Astrocyte (in vitro differentiated cells and primary cell): ENCODE results near the gene NAB2. TPM values are rescaled to one million over a fixed set of nuclear protein-coding genes. Genes with fewer than 3 reads are reported as not detected.

Experiments
- DNase-seq: peaks from one replicate; pipeline ENCODE4 v3.0.0-alpha.2; 2010; ENCODE audit warnings: low read depth
- FAIRE-seq: peaks from 2 replicates; lab custom pipeline; 2011; peaks lifted over from hg19 to GRCh38; lab: Jason Lieb, UNC
- H2AFZ ChIP-seq: 2 replicates; pipeline ENCODE4 v1.6.0; 2012; ENCODE audit warnings: low read depth, low read length, inconsistent platforms
- H3K27ac ChIP-seq: 2 replicates; pipeline ENCODE4 v1.5.1; 2011; ENCODE audit warnings: low read depth, low read length, inconsistent platforms
- H3K27me3 ChIP-seq: 2 replicates; pipeline ENCODE4 v1.6.0; 2011; ENCODE audit warnings: low read length, inconsistent platforms; ENCODE audit not compliant: insufficient read depth
- H3K36me3 ChIP-seq: 2 replicates; pipeline ENCODE4 v1.5.1; 2011; ENCODE audit warnings: low read length, inconsistent platforms; ENCODE audit not compliant: insufficient read depth
- H3K4me1 ChIP-seq: 2 replicates; pipeline ENCODE4 v1.5.1; 2011; ENCODE audit warnings: low read length, inconsistent platforms; ENCODE audit not compliant: insufficient read depth
- H3K4me2 ChIP-seq: 2 replicates; pipeline ENCODE4 v1.6.0; 2012; ENCODE audit warnings: low read length, inconsistent platforms
- H3K4me3 ChIP-seq: 2 replicates; pipeline ENCODE4 v1.5.1; 2011; ENCODE audit warnings: low read depth, mild to moderate bottlenecking, low read length, inconsistent platforms; ENCODE audit not compliant: insufficient read depth
- H3K79me2 ChIP-seq: 2 replicates; pipeline ENCODE4 v1.6.0; 2012; ENCODE audit warnings: mild to moderate bottlenecking, low read length, inconsistent platforms; ENCODE audit not compliant: insufficient read depth
- H3K9ac ChIP-seq: 2 replicates; pipeline ENCODE4 v1.6.0; 2012; ENCODE audit warnings: mild to moderate bottlenecking, low read length, inconsistent platforms
- H3K9me3 ChIP-seq: 2 replicates; pipeline ENCODE4 v1.5.1; 2012; ENCODE audit warnings: low read depth, mild to moderate bottlenecking, low read length, inconsistent platforms; ENCODE audit not compliant: insufficient read depth
- H4K20me1 ChIP-seq: 2 replicates; pipeline ENCODE4 v1.6.0; 2012; ENCODE audit warnings: low read length, inconsistent platforms; ENCODE audit not compliant: insufficient read depth
- H3K27ac Mint-ChIP-seq: one replicate; pipeline ENCODE4 v1.8.0; 2021; ENCODE audit warnings: mild to moderate bottlenecking, mixed read lengths; ENCODE audit not compliant: unreplicated experiment
- H3K27me3 Mint-ChIP-seq: one replicate; pipeline ENCODE4 v1.8.0; 2021; ENCODE audit warnings: low read depth, mixed read lengths; ENCODE audit not compliant: unreplicated experiment
- H3K36me3 Mint-ChIP-seq: one replicate; pipeline ENCODE4 v1.8.0; 2021; ENCODE audit warnings: low read depth, mixed read lengths; ENCODE audit not compliant: unreplicated experiment
- H3K4me1 Mint-ChIP-seq: one replicate; pipeline ENCODE4 v1.8.0; 2021; ENCODE audit warnings: low read depth, mixed read lengths; ENCODE audit not compliant: unreplicated experiment
- H3K4me3 Mint-ChIP-seq: one replicate; pipeline ENCODE4 v1.8.0; 2021; ENCODE audit warnings: mild to moderate bottlenecking, moderate library complexity, mixed read lengths; ENCODE audit not compliant: unreplicated experiment
- H3K9me3 Mint-ChIP-seq: one replicate; pipeline ENCODE4 v1.8.0; 2021; ENCODE audit warnings: mild to moderate bottlenecking, mixed read lengths; ENCODE audit not compliant: unreplicated experiment
- EZH2 ChIP-seq: IDR thresholded peaks from 2 replicates; pipeline ENCODE4 v1.6.1; 2012; ENCODE audit warnings: mild to moderate bottlenecking, low read length, inconsistent platforms; ENCODE audit not compliant: insufficient read depth
- total RNA-seq: library from RNA; stranded (reverse); gene quantifications from 2 replicates; pipeline ENCODE4 v1.2.1, GENCODE V29; 2021
- TF ChIP-seq, protein P1 (sequence below): IDR thresholded peaks from 2 replicates; pipeline ENCODE4 v1.5.1; 2011; ENCODE audit warnings: low read depth, mild to moderate bottlenecking, inconsistent platforms, low read length, moderate library complexity; ENCODE audit not compliant: insufficient read depth

NAB2 gene
- total RNA-seq, 1 donor from 2014 or later = 36.6 TPM

DNA sequence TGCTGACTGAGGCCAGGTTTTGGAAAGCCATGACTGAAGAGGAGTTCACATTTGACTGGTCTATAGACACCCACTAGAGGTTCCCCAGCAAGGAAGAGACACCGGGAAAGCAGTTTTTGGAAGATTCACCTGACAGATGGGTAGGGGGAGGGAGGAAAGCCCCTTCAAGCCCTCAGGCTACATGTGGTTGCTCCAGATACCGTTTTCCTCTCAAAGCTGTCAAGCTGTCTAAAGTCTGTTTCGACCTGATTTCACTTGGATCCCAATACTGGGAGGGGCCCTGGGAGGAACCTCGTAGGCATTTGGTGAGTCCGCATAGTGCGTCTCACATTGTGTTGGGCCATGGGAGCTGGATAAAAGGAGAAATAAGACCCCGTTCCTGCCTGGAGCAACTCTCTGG, 37.6 kb downstream of the NAB2 start:
- Histone ChIP-seq H3K4me1 (peaks cover 24% of the 10 kb centered on the region), H3K79me2 (peaks cover 30% of the 10 kb centered on the region), H3K27ac (no peak overlapping the region), H3K27me3 (no peaks in the 10 kb centered on the region), H3K9me3 (no peaks in the 10 kb centered on the region), H3K9ac (no peak overlapping the region), H2AFZ (no peak overlapping the region), H3K4me3 (no peak overlapping the region), H3K4me2 (peak overlapping the region; percentile 99), H4K20me1 (peaks cover 21% of the 10 kb centered on the region), H3K36me3 (no peaks in the 10 kb centered on the region)
- FAIRE-seq = no peak
- peak overlapping the region; percentile 85 for H3K4me3 Mint-ChIP-seq
- DNase-seq = no peak
- peaks cover 12% of the 10 kb centered on the region for H3K4me1 Mint-ChIP-seq
- H3K9me3 Mint-ChIP-seq = no peaks in the 10 kb centered on the region
- no peak overlapping the region for H3K27ac Mint-ChIP-seq
- H3K36me3 Mint-ChIP-seq = no peaks in the 10 kb centered on the region
- TF ChIP-seq EZH2 = no peak
- no peaks in the 10 kb centered on the region for H3K27me3 Mint-ChIP-seq

DNA sequence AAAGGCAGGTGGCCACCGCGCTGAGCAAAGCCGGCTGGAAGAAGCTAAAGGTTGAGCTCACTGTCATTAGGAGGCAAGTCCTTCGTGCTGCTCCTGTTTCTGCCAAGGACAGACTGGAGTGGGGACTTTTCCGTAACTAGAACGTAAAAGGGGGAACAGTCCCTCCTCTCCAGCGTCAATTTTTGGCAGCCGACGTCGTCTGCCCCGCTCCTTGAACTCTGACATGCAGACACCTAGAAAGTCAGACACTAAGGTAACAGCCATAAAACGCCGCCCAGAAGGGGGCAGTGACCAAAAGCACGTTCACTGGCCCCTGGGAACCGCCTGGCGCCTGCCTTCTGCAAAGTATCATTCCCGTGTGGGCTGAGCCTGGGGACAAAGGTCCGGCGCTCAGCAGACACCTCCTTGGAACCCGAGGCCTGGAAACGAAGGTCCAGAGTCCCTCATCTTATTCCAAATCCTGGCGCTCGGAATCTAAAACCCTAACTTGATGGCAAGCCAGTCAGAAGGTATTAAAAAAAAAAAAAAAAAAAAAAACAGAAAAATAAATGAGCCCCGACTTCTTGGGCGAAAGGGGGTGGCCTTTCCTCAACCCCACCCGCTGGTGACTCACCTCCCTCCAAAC, 38.3 kb downstream of the NAB2 start:
- Histone ChIP-seq H3K4me3 (peak overlapping the region; percentile 86), H3K27me3 (no peaks in the 10 kb centered on the region), H3K4me2 (peak overlapping the region; percentile 99), H3K4me1 (peaks cover 31% of the 10 kb centered on the region), H3K79me2 (peaks cover 37% of the 10 kb centered on the region), H4K20me1 (peaks cover 28% of the 10 kb centered on the region), H2AFZ (peak overlapping the region; percentile 27), H3K36me3 (no peaks in the 10 kb centered on the region), H3K9ac (peak overlapping the region; percentile 87), H3K9me3 (no peaks in the 10 kb centered on the region), H3K27ac (no peak overlapping the region)
- Mint-ChIP-seq H3K36me3 (no peaks in the 10 kb centered on the region), H3K27me3 (no peaks in the 10 kb centered on the region), H3K4me1 (peaks cover 16% of the 10 kb centered on the region), H3K4me3 (peak overlapping the region; percentile 85), H3K9me3 (no peaks in the 10 kb centered on the region), H3K27ac (peak overlapping the region; percentile 81)
- DNase-seq = no peak
- no peak for TF ChIP-seq EZH2
- TF ChIP-seq, protein P1, sequence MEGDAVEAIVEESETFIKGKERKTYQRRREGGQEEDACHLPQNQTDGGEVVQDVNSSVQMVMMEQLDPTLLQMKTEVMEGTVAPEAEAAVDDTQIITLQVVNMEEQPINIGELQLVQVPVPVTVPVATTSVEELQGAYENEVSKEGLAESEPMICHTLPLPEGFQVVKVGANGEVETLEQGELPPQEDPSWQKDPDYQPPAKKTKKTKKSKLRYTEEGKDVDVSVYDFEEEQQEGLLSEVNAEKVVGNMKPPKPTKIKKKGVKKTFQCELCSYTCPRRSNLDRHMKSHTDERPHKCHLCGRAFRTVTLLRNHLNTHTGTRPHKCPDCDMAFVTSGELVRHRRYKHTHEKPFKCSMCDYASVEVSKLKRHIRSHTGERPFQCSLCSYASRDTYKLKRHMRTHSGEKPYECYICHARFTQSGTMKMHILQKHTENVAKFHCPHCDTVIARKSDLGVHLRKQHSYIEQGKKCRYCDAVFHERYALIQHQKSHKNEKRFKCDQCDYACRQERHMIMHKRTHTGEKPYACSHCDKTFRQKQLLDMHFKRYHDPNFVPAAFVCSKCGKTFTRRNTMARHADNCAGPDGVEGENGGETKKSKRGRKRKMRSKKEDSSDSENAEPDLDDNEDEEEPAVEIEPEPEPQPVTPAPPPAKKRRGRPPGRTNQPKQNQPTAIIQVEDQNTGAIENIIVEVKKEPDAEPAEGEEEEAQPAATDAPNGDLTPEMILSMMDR = no peak
- no peak for FAIRE-seq

GRCh38 chr12:57127726-57128518, 39.0 kb downstream of the NAB2 start, which contains the start of gene LRP1:
Gene LRP1, plus strand, starts transcription at chr12:57128483. Its CDS starts 482 bp downstream, at chr12:57128965.
- TF ChIP-seq, protein P1 = no peak
- no peak for TF ChIP-seq EZH2
- FAIRE-seq = no peak
- H3K36me3 ChIP-seq = no peaks in the 10 kb centered on the region

More at GRCh38 chr12:57127726-57128518, 39.0 kb downstream of the NAB2 start, which contains the start of gene LRP1:
- peak within 1 kb of the TSS; percentile 86 for H3K4me3 ChIP-seq
- Mint-ChIP-seq H3K27me3 (no peaks in the 10 kb centered on the region), H3K27ac (peak within 1 kb of the TSS; percentile 81), H3K36me3 (no peaks in the 10 kb centered on the region), H3K4me3 (peak within 1 kb of the TSS; percentile 96), H3K9me3 (no peaks in the 10 kb centered on the region), H3K4me1 (peaks cover 23% of the 10 kb centered on the region)
- peak; percentile 66 for DNase-seq
- H2AFZ ChIP-seq = peak within 1 kb of the TSS; percentile 83
- H3K9me3 ChIP-seq = no peaks in the 10 kb centered on the region
- H3K4me1 ChIP-seq = peaks cover 38% of the 10 kb centered on the region
- H4K20me1 ChIP-seq = peaks cover 35% of the 10 kb centered on the region
- peaks cover 44% of the 10 kb centered on the region for H3K79me2 ChIP-seq
- no peaks in the 10 kb centered on the region for H3K27me3 ChIP-seq
- peak within 1 kb of the TSS; percentile 87 for H3K9ac ChIP-seq
- peak within 1 kb of the TSS; percentile 77 for H3K27ac ChIP-seq
- H3K4me2 ChIP-seq = peak within 1 kb of the TSS; percentile 99
